ENCODE data around the gene CMBL. TPM values are rescaled to one million over a fixed set of nuclear protein-coding genes. Genes with fewer than 3 reads are reported as not detected.
A peak's percentile ranks its signal among the peaks of the same experiment; 100 is the strongest.

CMBL gene
- total RNA-seq, 1 donor from 2014 or later = not detected

GRCh38 chr5:10283927-10284635, 23.6 kb downstream of the CMBL start:
- ATAC-seq (ENCODE audit: low read depth) (peak; percentile 99), DNase-seq (peak; percentile 73)
- H3K4me3 Mint-ChIP-seq = no peak overlapping the region
- H3K27ac Mint-ChIP-seq = no peak overlapping the region
- H3K4me1 Mint-ChIP-seq = peaks cover 13% of the 10 kb centered on the region
- no peaks in the 10 kb centered on the region for H3K9me3 Mint-ChIP-seq
- intact Hi-C loops (cut with micrococcal nuclease) = loop anchor here (1.0 kb wide), 5 partner anchors 69 to 344 kb away; partner anchors contain the start of gene MARCHF6
- peaks cover 2% of the 10 kb centered on the region for H3K27me3 Mint-ChIP-seq
- CTCF ChIA-PET = interaction anchor here (0.7 to 2.6 kb wide), 20 partner anchors 19 to 1740 kb away, joined by 3 to 40 read pairs (median 4); partner anchors contain the start of genes ATPSCKMT, CCT5 and MARCHF6
- POLR2A ChIA-PET = interaction anchor here (0.6 to 0.9 kb wide), 2 partner anchors 69 to 80 kb away, joined by 3 to 8 read pairs; partner anchors contain the start of gene MARCHF6
- H3K36me3 Mint-ChIP-seq (ENCODE audit: low read depth) = no peaks in the 10 kb centered on the region
- TF ChIP-seq CTCF (IDR thresholded peaks at IDR 0.05) = peak; percentile 92

- ChIA-PET POLR2A (no interaction called here), CTCF (no interaction called here)
- H3K27ac Mint-ChIP-seq = no peak overlapping the region
- TF ChIP-seq CTCF (IDR thresholded peaks at IDR 0.05) = no peak
- DNase-seq = no peak
- no peak overlapping the region for H3K4me3 Mint-ChIP-seq
- peaks cover 5% of the 10 kb centered on the region for H3K4me1 Mint-ChIP-seq
- H3K36me3 Mint-ChIP-seq (ENCODE audit: low read depth) = no peaks in the 10 kb centered on the region
- H3K9me3 Mint-ChIP-seq = no peaks in the 10 kb centered on the region
- peaks cover 6% of the 10 kb centered on the region for H3K27me3 Mint-ChIP-seq
- intact Hi-C loops (cut with micrococcal nuclease) = no loop called here
- ATAC-seq (ENCODE audit: low read depth) = no peak
Measured at GRCh38 chr5:10279925-10280720, 27.6 kb downstream of the CMBL start.

- H3K9me3 Mint-ChIP-seq = no peaks in the 10 kb centered on the region
- ChIA-PET CTCF (no interaction called here), POLR2A (no interaction called here)
- H3K27me3 Mint-ChIP-seq = peaks cover 6% of the 10 kb centered on the region
- intact Hi-C loops (cut with micrococcal nuclease) = no loop called here
- DNase-seq (no peak), ATAC-seq (ENCODE audit: low read depth) (no peak)
- no peaks in the 10 kb centered on the region for H3K36me3 Mint-ChIP-seq (ENCODE audit: low read depth)
- no peak for TF ChIP-seq CTCF (IDR thresholded peaks at IDR 0.05)
- H3K4me3 Mint-ChIP-seq = no peak overlapping the region
- peaks cover 5% of the 10 kb centered on the region for H3K4me1 Mint-ChIP-seq
- no peak overlapping the region for H3K27ac Mint-ChIP-seq
Measured at GRCh38 chr5:10279328-10279727, 28.4 kb downstream of the CMBL start.

- Mint-ChIP-seq H3K9me3 (no peaks in the 10 kb centered on the region), H3K4me3 (no peak overlapping the region), H3K27ac (no peak overlapping the region), H3K4me1 (peaks cover 2% of the 10 kb centered on the region), H3K27me3 (peaks cover 9% of the 10 kb centered on the region), H3K36me3 (ENCODE audit: low read depth) (no peaks in the 10 kb centered on the region)
- ChIA-PET CTCF (no interaction called here), POLR2A (no interaction called here)
- intact Hi-C loops (cut with micrococcal nuclease) = no loop called here
- TF ChIP-seq CTCF (IDR thresholded peaks at IDR 0.05) = no peak
- no peak for ATAC-seq (ENCODE audit: low read depth)
- DNase-seq = no peak
Measured at GRCh38 chr5:10278658-10279279, 28.9 kb downstream of the CMBL start.

Data from activated B cell treated with CpG ODN at 0.5 μM for 24 hours (primary cell).